Ishikawa (cell line): ENCODE results near the gene WDR74.

Source experiments
- EP300 ChIP-seq: IDR thresholded peaks from 2 replicates; pipeline ENCODE4 v1.6.1; 2012; ENCODE audit warnings: borderline replicate concordance
- TAF1 ChIP-seq: IDR thresholded peaks from 2 replicates; pipeline ENCODE4 v1.6.1; 2012; ENCODE audit warnings: low read depth, mild to moderate bottlenecking
- YY1 ChIP-seq: IDR thresholded peaks from 2 replicates; pipeline ENCODE4 v1.6.1; 2012; ENCODE audit warnings: low read depth
- ZBTB7A ChIP-seq: IDR thresholded peaks from 2 replicates; pipeline ENCODE4 v1.6.1; 2012; ENCODE audit warnings: low read depth
- TF ChIP-seq, protein P1 (sequence below): IDR thresholded peaks from 2 replicates; pipeline ENCODE4 v1.6.1; 2012; ENCODE audit warnings: low read depth, mild to moderate bottlenecking

DNA sequence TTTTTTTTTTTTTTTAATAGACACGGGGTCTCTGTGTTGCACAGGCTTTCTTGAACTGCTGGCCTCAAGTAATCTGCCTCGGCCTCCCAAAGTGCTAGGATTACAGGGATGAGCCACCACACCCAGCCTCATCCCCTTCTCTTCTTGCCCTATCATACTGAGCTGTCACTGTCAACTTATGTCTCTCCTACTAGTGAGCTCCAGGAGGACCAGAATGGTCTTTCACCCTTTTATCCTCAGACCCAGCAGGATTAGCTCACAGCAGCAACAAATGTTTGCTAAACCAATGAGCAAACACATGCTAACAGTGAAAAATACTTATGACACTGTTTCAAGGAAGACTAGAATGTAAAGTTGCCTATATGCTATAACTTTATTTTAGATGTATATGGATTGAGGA is 27.7 kb downstream of the WDR74 start:
- TF ChIP-seq ZBTB7A: no peak
- no peak for TF ChIP-seq EP300
- no peak for TF ChIP-seq TAF1
- TF ChIP-seq YY1: no peak
- TF ChIP-seq, protein P1, sequence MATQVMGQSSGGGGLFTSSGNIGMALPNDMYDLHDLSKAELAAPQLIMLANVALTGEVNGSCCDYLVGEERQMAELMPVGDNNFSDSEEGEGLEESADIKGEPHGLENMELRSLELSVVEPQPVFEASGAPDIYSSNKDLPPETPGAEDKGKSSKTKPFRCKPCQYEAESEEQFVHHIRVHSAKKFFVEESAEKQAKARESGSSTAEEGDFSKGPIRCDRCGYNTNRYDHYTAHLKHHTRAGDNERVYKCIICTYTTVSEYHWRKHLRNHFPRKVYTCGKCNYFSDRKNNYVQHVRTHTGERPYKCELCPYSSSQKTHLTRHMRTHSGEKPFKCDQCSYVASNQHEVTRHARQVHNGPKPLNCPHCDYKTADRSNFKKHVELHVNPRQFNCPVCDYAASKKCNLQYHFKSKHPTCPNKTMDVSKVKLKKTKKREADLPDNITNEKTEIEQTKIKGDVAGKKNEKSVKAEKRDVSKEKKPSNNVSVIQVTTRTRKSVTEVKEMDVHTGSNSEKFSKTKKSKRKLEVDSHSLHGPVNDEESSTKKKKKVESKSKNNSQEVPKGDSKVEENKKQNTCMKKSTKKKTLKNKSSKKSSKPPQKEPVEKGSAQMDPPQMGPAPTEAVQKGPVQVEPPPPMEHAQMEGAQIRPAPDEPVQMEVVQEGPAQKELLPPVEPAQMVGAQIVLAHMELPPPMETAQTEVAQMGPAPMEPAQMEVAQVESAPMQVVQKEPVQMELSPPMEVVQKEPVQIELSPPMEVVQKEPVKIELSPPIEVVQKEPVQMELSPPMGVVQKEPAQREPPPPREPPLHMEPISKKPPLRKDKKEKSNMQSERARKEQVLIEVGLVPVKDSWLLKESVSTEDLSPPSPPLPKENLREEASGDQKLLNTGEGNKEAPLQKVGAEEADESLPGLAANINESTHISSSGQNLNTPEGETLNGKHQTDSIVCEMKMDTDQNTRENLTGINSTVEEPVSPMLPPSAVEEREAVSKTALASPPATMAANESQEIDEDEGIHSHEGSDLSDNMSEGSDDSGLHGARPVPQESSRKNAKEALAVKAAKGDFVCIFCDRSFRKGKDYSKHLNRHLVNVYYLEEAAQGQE: no peak
